NCI-H748 (cell line): ENCODE data around the gene EXT2.

Experiments
- DNase-seq: peaks from one replicate; lab custom pipeline; 2025; ENCODE audit not compliant: unreplicated experiment; lab: John Stamatoyannopoulos, UW

The EXT2 gene

DNA sequence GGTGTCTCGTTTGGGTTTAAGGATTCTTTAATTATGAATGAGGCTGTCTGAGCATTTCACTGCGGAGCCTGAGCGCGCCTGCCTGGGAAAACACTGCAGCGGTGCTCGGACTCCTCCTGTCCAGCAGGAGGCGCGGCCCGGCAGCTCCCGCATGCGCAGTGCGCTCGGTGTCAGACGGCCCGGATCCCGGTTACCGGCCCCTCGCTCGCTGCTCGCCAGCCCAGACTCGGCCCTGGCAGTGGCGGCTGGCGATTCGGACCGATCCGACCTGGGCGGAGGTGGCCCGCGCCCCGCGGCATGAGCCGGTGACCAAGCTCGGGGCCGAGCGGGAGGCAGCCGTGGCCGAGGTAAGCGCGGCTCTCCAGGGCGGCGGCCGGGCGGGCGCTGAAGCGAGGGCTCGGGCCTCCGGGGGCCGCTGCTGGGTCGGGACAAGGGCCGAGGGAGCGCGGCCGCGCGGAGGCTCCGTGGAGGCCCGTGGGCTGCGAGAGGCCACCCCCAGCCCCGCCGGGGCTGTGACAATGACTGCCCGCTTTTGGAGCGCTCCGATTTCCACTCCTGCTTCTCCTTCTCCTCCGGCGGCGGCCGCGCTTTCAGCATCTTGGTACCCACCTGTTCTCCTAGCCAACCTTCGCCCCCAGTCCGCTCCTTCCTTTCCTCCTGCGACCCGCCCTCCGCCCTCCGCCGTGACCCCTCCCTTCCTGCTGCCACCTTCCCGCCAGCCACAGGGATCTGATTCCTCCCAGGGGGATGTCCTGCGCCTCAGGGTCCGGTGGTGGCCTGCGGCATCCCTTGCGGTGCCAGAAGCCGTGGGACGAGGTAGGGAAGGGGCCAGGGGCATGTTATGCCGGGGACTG is at the start of gene EXT2:
EXT2 (plus strand) TSS at position 173 of the 854 bp plus-strand sequence. CDS start 12,035 bp downstream, outside the sequence.
- peak; percentile 85 for DNase-seq

DNA sequence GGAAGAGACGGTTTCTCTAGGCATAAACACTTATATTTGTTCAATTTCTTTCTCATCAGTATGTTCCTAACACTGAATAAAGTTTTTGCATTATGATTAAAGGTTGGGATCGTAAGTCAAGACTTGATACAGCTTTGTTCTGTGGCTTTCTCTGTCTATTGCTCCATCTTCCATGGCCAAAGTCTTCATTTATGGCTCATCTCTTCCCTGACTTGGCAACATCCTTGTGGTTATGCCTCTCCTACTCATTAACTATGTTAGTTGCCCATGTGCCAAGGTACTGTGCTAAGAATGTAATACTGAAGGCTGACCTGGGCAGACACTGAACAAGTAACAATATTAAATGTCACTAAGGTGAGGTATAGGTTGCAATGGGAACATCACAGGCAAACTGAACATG is 49.3 kb upstream of the EXT2 start:
- no peak for DNase-seq

DNA sequence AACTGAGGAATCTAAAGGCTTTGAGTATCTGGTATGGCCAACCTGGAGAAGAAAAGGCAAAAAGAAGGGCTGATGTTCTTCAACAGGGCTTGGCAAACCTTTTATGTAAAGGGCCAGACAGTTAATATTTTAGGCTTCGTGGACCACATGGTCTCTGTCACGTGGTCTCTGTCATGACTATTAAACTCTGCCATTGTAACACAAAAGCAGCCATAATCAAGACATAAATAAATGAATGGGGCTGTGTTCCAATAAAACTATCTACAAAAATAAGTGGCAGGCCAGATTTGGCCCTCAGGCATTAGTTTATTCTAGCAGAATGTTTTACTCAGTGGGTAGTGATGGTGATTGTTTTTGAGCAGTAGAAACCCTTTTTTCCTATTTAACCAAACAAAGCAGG is 48.2 kb upstream of the EXT2 start:
- no peak for DNase-seq

DNA sequence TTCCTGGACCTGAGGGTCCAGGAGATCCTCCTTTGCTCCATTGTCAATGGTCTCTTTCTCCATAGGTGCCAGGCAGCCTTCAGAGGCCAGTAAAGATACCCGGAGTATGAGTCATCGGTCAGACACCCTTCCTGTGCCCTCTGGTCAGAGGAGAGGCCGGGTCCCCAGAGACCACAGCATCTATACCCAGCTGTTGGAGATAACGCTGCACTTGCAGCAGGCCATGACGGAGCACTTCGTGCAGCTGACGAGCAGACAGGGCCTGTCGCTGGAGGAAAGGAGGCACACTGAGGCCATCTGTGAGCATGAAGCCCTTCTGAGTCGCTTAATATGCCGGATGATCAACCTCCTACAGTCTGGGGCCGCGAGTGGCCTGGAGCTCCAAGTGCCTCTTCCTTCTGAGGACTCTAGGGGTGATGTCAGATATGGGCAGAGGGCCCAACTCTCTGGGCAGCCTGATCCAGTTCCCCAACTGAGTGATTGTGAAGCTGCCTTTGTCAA is 47.5 kb upstream of the EXT2 start, which contains the start of gene ACCSL:
ACCSL (plus strand) TSS at position 51 of the 501 bp plus-strand sequence; CDS start at position 107, 56 bp downstream.
- DNase-seq = no peak

DNA sequence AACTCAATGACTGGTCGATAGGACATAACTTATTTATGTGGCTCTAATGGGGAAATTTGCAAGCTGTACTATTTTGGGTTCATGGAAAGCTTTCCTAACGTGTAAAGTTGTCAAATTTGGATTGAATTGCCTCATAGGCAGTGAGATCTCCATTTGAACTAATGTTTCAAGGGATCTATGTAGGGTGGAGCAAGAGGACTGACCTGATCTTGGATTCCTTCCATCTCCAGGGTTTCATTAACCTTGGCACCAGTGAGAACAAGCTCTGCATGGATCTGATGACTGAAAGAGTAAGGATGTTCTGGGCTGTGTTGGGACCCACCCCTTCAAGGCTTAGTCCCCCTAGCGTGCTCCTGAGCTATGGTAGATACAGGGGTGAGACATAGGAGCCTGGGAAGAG is 45.6 kb upstream of the EXT2 start:
- no peak for DNase-seq

DNA sequence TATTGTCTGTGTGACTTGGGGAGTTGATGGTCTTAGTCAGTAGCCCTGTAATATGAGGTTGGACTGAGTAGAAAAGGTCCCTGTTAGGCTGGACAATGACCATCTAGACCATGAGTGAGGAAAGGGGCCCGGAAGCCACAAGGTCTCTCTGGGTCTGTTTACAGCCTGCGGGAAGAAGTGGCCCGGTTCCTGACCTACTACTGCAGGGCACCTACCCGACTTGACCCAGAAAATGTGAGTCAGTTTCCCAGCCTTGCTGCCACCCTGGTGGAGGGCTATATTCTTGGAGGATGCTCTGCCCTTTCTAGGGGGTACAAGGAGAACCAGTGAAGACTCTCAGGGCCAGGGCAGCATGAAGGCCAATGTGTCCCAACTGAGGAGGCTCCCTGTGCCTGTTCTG is 44.3 kb upstream of the EXT2 start:
- DNase-seq = no peak

DNA sequence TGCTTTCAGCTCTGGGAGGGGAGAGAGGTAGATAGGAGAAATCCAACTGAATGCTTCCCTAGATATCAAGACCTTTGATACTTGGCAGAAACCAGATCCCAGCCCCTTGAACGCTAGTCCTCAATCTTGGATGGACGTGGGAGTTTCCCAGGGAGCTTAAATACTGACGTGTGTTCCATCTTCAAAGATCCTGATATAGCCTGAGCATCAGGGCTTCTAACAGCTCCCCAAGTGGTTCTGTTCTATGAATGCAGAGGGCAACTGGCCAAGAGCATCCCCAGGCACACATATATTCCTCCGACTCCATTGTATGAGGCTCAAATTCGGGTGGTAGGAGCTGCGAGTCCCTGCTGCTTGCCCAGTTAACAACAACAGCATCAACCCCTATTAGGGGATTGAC is 38.1 kb upstream of the EXT2 start:
- DNase-seq = no peak

DNA sequence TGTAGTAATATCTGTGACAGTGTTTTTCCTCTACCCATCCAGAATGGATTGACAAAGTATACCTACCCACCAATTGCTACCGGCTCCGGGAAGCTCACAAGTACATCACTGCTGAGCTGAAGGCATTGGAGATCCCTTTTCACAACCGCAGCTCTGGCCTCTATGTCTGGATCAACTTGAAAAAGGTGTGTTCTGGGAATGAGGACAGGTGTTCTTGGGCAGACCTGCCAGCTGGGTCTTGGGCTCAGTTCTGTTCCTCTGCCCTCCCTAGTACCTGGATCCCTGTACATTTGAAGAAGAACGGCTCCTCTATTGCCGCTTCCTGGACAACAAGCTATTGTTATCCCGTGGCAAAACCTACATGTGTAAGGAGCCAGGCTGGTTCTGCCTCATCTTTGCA is 37.2 kb upstream of the EXT2 start:
- DNase-seq = no peak

DNA sequence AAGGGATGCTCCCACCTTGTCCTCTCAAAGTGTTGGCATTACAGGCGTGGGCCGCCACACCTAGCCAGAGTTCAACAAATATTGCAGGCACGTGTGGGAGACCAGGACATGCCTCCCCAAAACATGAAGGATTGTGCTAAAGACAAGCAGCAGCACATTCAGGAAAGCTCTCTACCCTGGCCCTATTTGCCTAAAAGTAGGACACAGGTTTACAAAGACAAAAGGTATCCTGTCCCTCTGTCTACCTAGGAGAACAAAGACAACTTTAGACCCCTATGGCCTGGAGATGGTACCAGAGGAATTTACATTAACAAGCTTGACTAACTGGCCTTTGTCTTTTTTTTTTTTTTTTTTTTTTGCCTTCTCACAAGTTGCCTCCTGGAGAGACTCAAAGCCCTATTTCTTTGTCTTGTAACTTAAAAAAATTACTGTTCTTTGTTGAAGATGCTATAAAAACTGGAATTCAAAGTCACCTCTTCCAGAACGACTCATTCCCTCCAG is 30.3 kb upstream of the EXT2 start:
- DNase-seq = no peak

DNA sequence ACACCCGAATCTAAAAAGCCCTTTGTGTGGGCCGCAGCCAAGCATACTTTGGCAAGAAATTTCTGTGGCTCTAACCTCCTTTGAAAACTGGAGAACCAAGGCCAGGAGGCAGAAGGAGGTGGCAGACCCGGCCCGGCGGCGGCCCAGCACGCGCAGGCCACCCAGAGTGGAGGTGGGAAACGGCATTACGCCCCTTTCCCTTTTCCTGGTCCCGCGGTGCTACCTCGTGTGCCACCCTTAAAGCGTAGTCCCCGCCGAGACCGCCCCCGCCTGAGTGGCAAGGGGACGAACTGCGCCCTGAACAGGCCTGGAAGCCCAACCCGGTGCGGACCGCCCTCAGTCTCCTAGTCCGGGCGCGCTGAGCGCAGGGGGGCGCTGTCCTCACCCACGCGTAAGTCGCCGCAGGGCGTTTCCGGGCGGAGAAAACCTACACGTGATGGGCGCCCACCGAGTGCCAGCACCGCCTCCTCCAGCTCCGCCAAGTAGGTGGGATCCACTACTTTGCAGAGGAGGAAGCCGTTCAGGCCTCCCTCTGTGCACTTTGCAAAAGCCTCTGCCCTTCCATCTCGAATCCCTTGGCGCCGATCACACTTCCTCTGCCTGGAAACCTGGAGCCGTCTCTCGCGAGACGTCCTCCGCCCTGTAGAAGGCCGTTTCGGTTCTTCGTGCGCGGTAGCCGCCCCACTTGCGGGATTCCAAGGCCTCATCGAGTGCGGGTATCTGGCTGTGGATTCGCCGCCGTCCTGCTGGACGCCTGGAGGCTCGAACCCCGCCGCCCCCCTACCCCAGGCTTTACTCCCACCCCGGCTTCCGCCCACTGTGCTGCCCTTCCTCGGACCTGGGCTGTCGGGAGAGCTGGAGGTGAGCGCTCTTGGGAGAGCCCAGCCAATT is 29.4 kb upstream of the EXT2 start, which contains the start of gene ACCS:
ACCS (plus strand) TSS at position 430 of the 891 bp plus-strand sequence. CDS start 1,358 bp downstream, outside the sequence.
- DNase-seq = peak; percentile 92

DNA sequence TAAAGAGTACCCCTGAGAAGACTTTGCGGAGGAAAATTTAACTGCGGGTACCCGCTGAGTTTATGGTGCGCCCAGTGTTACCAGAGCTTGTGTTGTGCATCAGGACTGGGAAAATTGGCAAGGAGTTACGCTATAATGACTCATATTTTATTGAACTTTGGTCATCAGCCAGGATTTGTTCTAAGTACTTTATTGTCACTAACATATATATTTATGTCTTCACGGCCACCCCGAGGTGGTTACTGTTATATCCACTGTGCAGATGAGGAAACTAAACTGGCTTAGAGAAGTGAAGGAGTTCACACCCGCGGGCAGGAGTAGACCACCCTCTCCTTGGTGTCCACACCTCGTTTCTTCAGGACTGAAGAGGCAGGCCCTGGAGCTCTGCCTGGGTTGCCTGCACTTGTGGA is 28.7 kb upstream of the EXT2 start:
- DNase-seq = no peak

DNA sequence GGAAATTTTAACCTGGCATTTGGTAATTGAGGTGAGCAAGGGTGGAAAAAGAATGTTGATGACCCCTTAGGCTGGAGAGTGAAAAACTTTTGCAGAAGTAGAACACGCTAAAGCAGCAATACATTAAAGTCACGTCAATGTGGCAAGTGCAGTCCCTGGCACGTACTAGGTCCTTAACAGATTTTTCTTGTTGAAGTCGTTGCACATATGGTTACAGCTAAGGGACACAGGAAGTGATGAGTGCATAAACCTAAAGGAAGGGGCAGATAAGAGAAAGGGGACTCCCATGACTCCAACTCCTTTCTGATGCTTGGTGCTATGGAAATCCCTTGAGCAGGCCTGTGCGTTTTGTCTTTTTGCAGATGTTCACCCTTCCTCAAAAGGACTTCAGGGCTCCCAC is 28.2 kb upstream of the EXT2 start:
- no peak for DNase-seq

DNA sequence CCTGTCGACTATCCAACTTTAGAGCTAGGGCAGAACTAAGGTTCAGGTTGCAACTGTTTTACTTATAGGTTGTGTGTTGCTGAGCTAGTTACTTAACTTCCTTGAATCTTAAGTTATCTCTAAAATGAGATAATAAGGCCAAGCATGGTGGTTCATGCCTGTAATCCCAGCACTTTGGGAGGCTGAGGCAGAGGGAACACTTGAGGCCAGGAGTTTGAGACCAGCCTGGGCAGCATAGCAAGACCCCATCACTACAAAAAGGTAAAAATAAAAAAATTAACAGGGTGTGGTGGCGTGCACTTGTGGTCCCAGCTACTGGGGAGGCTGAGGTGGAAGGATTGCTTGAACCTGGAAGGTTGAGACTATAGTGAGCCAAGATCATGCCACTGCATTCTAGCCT is 27.3 kb upstream of the EXT2 start:
- no peak for DNase-seq

DNA sequence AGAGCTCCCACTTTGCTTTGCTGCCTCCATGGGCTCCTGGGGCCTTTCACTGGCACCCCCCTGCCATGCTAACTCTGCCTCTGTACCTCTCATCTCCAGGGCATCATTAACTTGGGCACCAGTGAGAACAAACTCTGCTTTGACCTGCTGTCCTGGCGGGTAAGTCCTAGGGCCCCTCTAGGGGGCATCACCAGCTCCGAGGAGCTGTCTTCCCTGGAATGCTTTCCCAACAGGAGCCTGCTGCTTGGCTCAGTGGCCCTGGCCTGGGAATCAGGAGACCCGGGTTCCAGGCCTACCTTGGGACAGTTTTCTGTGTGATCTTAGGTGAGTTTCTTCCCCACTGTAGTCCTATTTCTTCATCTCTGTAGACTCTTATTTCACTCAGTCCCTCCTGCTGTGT is 24.3 kb upstream of the EXT2 start:
- no peak for DNase-seq

DNA sequence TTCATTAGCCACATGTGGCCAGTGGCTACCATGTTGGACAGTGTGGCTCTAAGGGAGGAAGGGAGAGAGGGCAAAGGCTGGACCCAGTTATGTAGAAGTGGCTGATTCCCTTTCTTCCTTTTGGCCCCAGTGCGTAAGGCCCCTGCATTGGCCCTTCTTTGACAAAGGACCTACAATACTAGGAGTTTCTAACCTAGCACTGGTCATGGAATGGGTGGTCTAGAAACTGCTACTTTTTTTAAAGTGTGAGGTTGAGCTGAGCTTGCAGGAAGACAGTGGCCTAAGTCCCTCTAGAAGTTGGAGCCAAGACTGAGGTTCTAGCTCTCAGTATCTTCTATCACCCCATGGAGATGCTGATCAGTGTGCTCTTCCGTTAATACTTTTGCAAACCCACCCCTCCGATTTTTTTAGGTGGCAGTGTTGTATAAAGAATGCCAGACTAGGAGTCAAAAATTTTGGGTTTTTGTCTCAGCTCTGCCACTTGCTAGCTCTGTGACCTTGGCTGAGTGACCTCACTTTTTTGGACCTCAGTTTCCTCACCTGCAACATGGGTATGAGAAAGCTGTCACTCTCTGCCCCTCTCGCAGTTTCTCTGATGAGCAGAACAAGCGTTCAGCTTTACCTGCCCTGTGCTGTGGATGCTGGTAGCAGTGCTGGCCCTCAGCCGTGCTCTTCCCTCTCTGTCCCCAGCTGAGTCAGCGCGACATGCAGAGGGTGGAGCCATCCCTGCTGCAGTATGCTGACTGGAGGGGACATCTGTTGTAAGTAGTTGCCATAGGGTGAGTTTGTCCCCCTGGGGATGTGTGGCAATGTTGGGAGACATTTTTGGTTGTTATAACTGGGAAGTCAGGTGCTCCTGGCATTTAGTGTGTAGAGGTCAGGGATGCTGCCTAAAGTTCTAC is 22.5 kb upstream of the EXT2 start:
- DNase-seq = no peak

DNA sequence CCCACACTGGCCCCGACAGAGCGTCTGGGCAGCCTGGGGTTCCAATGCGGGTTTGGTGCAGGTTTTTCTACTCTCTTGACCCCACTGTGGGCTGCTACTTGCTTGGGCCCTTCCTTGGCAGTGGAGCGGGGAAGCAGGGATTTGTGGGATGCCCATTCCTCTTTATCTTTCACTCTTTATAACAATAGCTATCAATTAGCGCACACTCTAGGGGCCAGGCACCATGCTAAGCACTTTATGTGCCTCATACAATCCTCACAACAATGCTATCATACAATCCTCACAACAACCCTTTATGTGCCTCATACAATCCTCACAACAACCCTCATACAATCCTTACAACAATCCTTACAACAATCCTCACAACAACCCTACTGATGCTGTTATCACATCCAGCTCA is 16.7 kb upstream of the EXT2 start:
- no peak for DNase-seq

DNA sequence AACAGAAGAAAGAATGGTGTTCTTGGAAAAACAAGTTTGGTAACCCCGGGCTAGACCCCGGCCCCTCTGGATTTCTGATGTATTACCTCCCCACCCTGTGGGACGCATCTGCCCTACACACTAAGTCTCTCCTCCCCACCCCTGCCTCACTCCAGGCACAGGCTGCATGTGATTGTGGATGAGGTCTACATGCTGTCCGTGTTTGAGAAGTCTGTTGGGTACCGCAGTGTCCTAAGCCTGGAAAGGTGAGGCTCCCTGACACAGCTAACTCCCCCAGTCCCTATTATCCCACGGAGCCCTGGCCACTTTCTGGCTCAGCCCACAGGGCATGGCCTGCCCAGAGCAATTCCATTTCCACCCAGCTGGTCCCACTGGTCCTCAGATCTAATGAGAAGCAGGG is 16.1 kb upstream of the EXT2 start:
- no peak for DNase-seq

DNA sequence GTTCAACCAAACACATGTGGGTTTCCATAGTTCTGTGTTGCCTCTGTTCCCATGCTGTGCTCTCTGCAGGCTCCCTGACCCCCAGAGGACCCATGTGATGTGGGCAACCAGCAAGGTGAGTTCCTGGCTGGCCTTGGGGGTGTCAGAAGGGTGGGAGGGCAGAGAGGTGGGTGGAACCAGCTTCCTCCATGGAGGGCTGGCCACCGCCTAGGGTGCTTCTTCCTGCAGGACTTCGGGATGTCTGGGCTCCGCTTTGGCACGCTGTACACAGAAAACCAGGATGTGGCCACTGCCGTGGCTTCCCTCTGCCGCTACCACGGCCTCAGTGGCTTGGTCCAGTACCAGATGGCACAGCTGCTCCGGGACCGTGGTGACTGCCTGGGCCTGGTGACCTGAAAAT is 14.5 kb upstream of the EXT2 start:
- DNase-seq = no peak

DNA sequence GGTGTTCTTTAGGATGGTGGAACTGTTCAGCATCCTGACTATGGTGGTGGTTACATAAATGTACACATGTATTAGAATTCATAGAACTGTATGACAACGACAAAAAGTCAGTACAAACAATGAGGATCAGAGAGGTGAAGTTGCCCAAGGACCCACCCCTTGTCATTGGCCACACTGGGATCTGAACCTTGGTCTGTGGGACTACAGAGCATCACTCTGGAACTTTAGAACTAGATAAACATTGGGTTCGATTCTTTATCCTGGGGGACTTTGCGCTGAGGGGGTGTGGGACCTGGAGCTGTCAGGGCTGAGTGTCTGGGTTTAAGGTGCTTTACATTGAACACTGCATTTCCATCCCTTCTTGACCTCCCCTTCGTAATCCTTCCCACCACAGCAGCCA is 12.8 kb upstream of the EXT2 start:
- no peak for DNase-seq

DNA sequence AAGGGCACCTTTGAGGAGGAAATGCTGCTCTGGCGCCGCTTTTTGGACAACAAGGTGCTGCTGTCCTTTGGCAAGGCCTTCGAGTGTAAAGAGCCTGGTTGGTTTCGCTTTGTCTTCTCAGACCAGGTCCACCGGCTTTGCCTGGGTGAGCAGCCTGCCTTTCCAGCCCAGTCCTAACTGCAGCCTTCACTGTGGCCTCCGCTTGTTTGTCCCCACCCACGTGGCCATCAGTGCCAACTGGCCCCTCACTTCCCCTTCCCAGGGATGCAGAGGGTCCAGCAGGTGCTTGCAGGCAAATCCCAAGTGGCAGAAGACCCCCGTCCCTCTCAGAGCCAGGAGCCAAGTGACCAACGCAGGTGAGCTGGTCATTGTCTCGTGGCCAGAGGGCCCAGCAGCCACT is 12.0 kb upstream of the EXT2 start:
- no peak for DNase-seq
